HCT116 (cell line): ENCODE results near the gene LZTR1. TPM values are rescaled to one million over a fixed set of nuclear protein-coding genes. Genes with fewer than 3 reads are reported as not detected.

Experiments
- ATAC-seq: fragments of 200-7000 bp; cut with Tn5 transposase; 2 replicates; pipeline ENCODE4 v1.9.1; 2020; ENCODE audit warnings: mild to moderate bottlenecking, moderate library complexity
- BruUV-seq: library from RNA; stranded (reverse); fragments of 400-500 nt; replicated peaks from 2 replicates; lab custom pipeline; 2021; lab: Mats Ljungman, UMichigan
- CTCF ChIA-PET: fragments of 300-600 bp; sonication (Branson Sonifier 250); formaldehyde crosslinking; loops from one replicate; lab custom pipeline; 2021; ENCODE audit warnings: antibody characterized with exemption; lab: Charles Lee
- POLR2A ChIA-PET: fragments of 300-600, 350-600 bp; sonication (Branson Sonifier 250); formaldehyde crosslinking; loops from one replicate; lab custom pipeline; 2021; ENCODE audit warnings: antibody characterized with exemption; lab: Charles Lee
- RAD21 ChIA-PET, 2 experiments: fragments of 300-600 bp; sonication (Branson Sonifier 250); formaldehyde crosslinking; loops; one replicate each; lab custom pipeline; 2023; ENCODE audit warnings: low total read pairs in 2 of 2; ENCODE audit not compliant: uncharacterized antibody in 2 of 2, unreplicated experiment in 2 of 2, low non-redundant PET in 1 of 2; lab: Charles Lee
- DNase-seq: peaks from one replicate; pipeline ENCODE4 v3.0.0-alpha.2; 2010; ENCODE audit warnings: low read depth, low spot score
- H2AFZ ChIP-seq: fragments of 200-600 bp; shearing (Covaris generic), sonication (generic); 2 replicates; pipeline ENCODE4 v1.6.1; 2017; ENCODE audit warnings: low read depth, mixed run types, mixed read lengths, antibody characterized with exemption, low read length; ENCODE audit not compliant: poor library complexity, severe bottlenecking
- H3K27ac ChIP-seq: 2 replicates; pipeline ENCODE4 v1.5.1; 2012; ENCODE audit warnings: low read depth, low read length
- H3K27me3 ChIP-seq: fragments of 200-600 bp; sonication (generic); 2 replicates; pipeline ENCODE4 v1.6.1; 2016; ENCODE audit warnings: mixed run types, low read length, mixed read lengths; ENCODE audit not compliant: insufficient read depth
- H3K36me3 ChIP-seq, 2 experiments: fragments of 200-500 bp in 1 of 2; fragments of 200-600 bp in 1 of 2; sonication (Bioruptor generic) in 1 of 2; sonication (generic) in 1 of 2; 2 replicates each; pipeline versions ENCODE4 v1.5.1 to v1.6.1; 2014 to 2016; ENCODE audit warnings: low read length in 2 of 2, inconsistent platforms in 1 of 2, mixed read lengths in 1 of 2, mixed run types in 1 of 2; ENCODE audit not compliant: insufficient read depth in 2 of 2, control insufficient read depth in 1 of 2
- H3K4me1 ChIP-seq, 2 experiments: fragments of 200-600 bp in 1 of 2; sonication (generic) in 1 of 2; 2 replicates each; pipeline versions ENCODE4 v1.5.1 to v1.6.1; 2012 to 2017; ENCODE audit warnings: low read length in 2 of 2, inconsistent platforms in 1 of 2, mild to moderate bottlenecking in 1 of 2, mixed read lengths in 1 of 2, mixed run types in 1 of 2, moderate library complexity in 1 of 2; ENCODE audit not compliant: insufficient read depth in 2 of 2, control insufficient read depth in 1 of 2
- H3K4me2 ChIP-seq: fragments of 200-600 bp; sonication (generic); 2 replicates; pipeline ENCODE4 v1.6.1; 2017; ENCODE audit warnings: mixed run types, low read length, mixed read lengths
- H3K4me3 ChIP-seq, 2 experiments: fragments of 200-600 bp in 1 of 2; sonication (generic) in 1 of 2; replicated peaks in 1 of 2; 2 replicates each; pipeline ENCODE4 v1.5.1; 2011 to 2016; ENCODE audit warnings: low read length in 2 of 2, control low read depth in 1 of 2, low read depth in 1 of 2, mild to moderate bottlenecking in 1 of 2, mixed read lengths in 1 of 2, mixed run types in 1 of 2
- H3K79me2 ChIP-seq: fragments of 200-600 bp; sonication (generic); 2 replicates; pipeline ENCODE4 v1.6.1; 2017; ENCODE audit warnings: mild to moderate bottlenecking, mixed run types, low read length, moderate library complexity, mixed read lengths; ENCODE audit not compliant: insufficient read depth
- H3K9ac ChIP-seq: fragments of 200-600 bp; sonication (generic); 2 replicates; pipeline ENCODE4 v1.6.1; 2016; ENCODE audit warnings: low read length, mixed read lengths
- H3K9me2 ChIP-seq: fragments of 200-600 bp; sonication (generic), shearing (Covaris generic); 2 replicates; pipeline ENCODE4 v1.6.1; 2017; ENCODE audit warnings: mixed run types, mild to moderate bottlenecking, moderate library complexity; ENCODE audit not compliant: insufficient read depth
- H3K9me3 ChIP-seq, 2 experiments: fragments of 200-500 bp in 1 of 2; fragments of 200-600 bp in 1 of 2; sonication (Bioruptor generic) in 1 of 2; sonication (generic) in 1 of 2; 2 replicates each; pipeline ENCODE4 v1.6.1; 2014 to 2017; ENCODE audit warnings: low read length in 2 of 2, mixed read lengths in 2 of 2, inconsistent platforms in 1 of 2, low read depth in 1 of 2, mild to moderate bottlenecking in 1 of 2, mixed run types in 1 of 2, moderate library complexity in 1 of 2; ENCODE audit not compliant: control insufficient read depth in 1 of 2, insufficient read depth in 1 of 2
- H4K20me1 ChIP-seq: fragments of 200-600 bp; sonication (generic), shearing (Covaris generic); 2 replicates; pipeline ENCODE4 v1.6.1; 2017; ENCODE audit warnings: mixed run types, mild to moderate bottlenecking, moderate library complexity; ENCODE audit not compliant: insufficient read depth
- FOSL1 ChIP-seq: IDR thresholded peaks from 2 replicates; pipeline ENCODE4 v1.6.1; 2012; ENCODE audit warnings: low read depth
- JUND ChIP-seq: IDR thresholded peaks from 2 replicates; pipeline ENCODE4 v1.6.1; 2012
- RAD21 ChIP-seq: IDR thresholded peaks from 2 replicates; pipeline ENCODE4 v1.6.1; 2012; ENCODE audit warnings: low read depth, mild to moderate bottlenecking
- REST ChIP-seq: IDR thresholded peaks from 2 replicates; pipeline ENCODE4 v1.6.1; 2012; ENCODE audit warnings: low read depth
- TCF7L2 ChIP-seq: IDR thresholded peaks from 2 replicates; pipeline ENCODE4 v1.7.0; 2011; ENCODE audit warnings: borderline replicate concordance, inconsistent platforms; ENCODE audit not compliant: insufficient read depth, insufficient read length; ENCODE audit errors: extremely low read depth
- ZFX ChIP-seq: fragments of 450-650 bp; IDR thresholded peaks from 2 replicates; pipeline ENCODE4 v1.6.1; 2017
- ZNF274 ChIP-seq: fragments of 200-500 bp; sonication (Bioruptor generic); IDR thresholded peaks from 2 replicates; pipeline ENCODE4 v1.6.1; 2014; ENCODE audit warnings: mild to moderate bottlenecking, low read depth, low read length, inconsistent platforms
- intact Hi-C: fragments of 100-400 bp; cut with micrococcal nuclease; formaldehyde crosslinking; loops from 2 replicates; pipeline ENCODE4 v1.10.0; 2022
- total RNA-seq: library from RNA; stranded (reverse); gene quantifications from one replicate; pipeline ENCODE4 v1.2.1, GENCODE V29; 2021; ENCODE audit not compliant: unreplicated experiment
- TF ChIP-seq, protein P1 (sequence below): IDR thresholded peaks from 2 replicates; pipeline ENCODE4 v1.6.1; 2011; ENCODE audit warnings: mild to moderate bottlenecking, low read length, moderate library complexity; ENCODE audit not compliant: insufficient replicate concordance; ENCODE audit errors: extremely low read depth

LZTR1 gene
- total RNA-seq, 1 experiment from 2014 or later: 56.5 TPM

- H4K20me1 ChIP-seq: no peaks in the 10 kb centered on the region
- DNase-seq (no peak), ATAC-seq (no peak)
- H3K27ac ChIP-seq: no peak overlapping the region
- H3K79me2 ChIP-seq: peaks cover 3% of the 10 kb centered on the region; the same call in 1 of the 2 replicates
- ChIA-PET RAD21 (no interaction called here), POLR2A (no interaction called here), CTCF (no interaction called here)
- intact Hi-C loops: no loop called here
- peaks cover 4 to 10% of the 10 kb centered on the region in 2 experiments; a peak in 1 of 4 replicates for H3K9me3 ChIP-seq
- H3K4me3 ChIP-seq: no peak overlapping the region
- no TSS peak for BruUV-seq
- no peaks in the 10 kb centered on the region for H3K36me3 ChIP-seq
- peaks cover 3 to 14% of the 10 kb centered on the region in 2 experiments; a peak in 2 of 4 replicates for H3K4me1 ChIP-seq
- no peak overlapping the region for H3K9ac ChIP-seq
- H2AFZ ChIP-seq: no peak overlapping the region
- TF ChIP-seq ZNF274 (no peak), RAD21 (no peak), REST (no peak), JUND (no peak), ZFX (no peak), TCF7L2 (no peak), FOSL1 (no peak)
- TF ChIP-seq, protein P1, sequence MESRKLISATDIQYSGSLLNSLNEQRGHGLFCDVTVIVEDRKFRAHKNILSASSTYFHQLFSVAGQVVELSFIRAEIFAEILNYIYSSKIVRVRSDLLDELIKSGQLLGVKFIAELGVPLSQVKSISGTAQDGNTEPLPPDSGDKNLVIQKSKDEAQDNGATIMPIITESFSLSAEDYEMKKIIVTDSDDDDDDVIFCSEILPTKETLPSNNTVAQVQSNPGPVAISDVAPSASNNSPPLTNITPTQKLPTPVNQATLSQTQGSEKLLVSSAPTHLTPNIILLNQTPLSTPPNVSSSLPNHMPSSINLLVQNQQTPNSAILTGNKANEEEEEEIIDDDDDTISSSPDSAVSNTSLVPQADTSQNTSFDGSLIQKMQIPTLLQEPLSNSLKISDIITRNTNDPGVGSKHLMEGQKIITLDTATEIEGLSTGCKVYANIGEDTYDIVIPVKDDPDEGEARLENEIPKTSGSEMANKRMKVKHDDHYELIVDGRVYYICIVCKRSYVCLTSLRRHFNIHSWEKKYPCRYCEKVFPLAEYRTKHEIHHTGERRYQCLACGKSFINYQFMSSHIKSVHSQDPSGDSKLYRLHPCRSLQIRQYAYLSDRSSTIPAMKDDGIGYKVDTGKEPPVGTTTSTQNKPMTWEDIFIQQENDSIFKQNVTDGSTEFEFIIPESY: no peak
- TF ChIP-seq, all 23 proteins: peak for 0
- Histone ChIP-seq H3K9me2 (no peaks in the 10 kb centered on the region), H3K27me3 (no peaks in the 10 kb centered on the region), H3K4me2 (no peak overlapping the region)
Observed at GRCh38 chr22:20977019-20977418, 5.1 kb upstream of the LZTR1 start.
